HG02943 (cell line): Measurements from ENCODE around the gene HEATR9.
"Not testable (repeated sequence)": the region's sequence is repeated elsewhere in the genome, so short reads cannot be mapped to it uniquely, and the experiment has no call there.

ENCODE experiments used
- ATAC-seq: cut with Tn5 transposase; IDR thresholded peaks from one replicate; pipeline ENCODE4 v1.9.1; 2021; ENCODE audit warnings: mild to moderate bottlenecking, low read depth, moderate library complexity; ENCODE audit not compliant: unreplicated experiment

The HEATR9 gene

GRCh38 chr17:35868737-35869136 lies at the start of gene HEATR9:
HEATR9 (minus strand) TSS chr17:35868891; CDS start chr17:35868742, 149 bp downstream.
- no peak for ATAC-seq

- no peak for ATAC-seq
Measured at GRCh38 chr17:35917519-35918213, 49.0 kb upstream of the HEATR9 start.

- ATAC-seq = no peak
Measured at GRCh38 chr17:35915153-35915964, 46.7 kb upstream of the HEATR9 start.

- ATAC-seq = no peak
Measured at GRCh38 chr17:35914354-35914753, 45.7 kb upstream of the HEATR9 start.

GRCh38 chr17:35913609-35914008 lies 44.9 kb upstream of the HEATR9 start:
- no peak for ATAC-seq

GRCh38 chr17:35912942-35913341 lies 44.3 kb upstream of the HEATR9 start:
- ATAC-seq = no peak

GRCh38 chr17:35912339-35912912 lies 43.7 kb upstream of the HEATR9 start:
- ATAC-seq = no peak

GRCh38 chr17:35909408-35909807 lies 40.7 kb upstream of the HEATR9 start:
- no peak for ATAC-seq

GRCh38 chr17:35907691-35908090 lies 39.0 kb upstream of the HEATR9 start:
- no peak for ATAC-seq

GRCh38 chr17:35906926-35907637 lies 38.4 kb upstream of the HEATR9 start:
- no peak for ATAC-seq

GRCh38 chr17:35906191-35906925 lies 37.7 kb upstream of the HEATR9 start:
- no peak for ATAC-seq

GRCh38 chr17:35903451-35903850 lies 34.8 kb upstream of the HEATR9 start:
- ATAC-seq = no peak

GRCh38 chr17:35901631-35902175 lies 33.0 kb upstream of the HEATR9 start:
- no peak for ATAC-seq

GRCh38 chr17:35900708-35901480 lies 32.2 kb upstream of the HEATR9 start:
- ATAC-seq = no peak

GRCh38 chr17:35900280-35900679 lies 31.6 kb upstream of the HEATR9 start:
- no peak for ATAC-seq

- ATAC-seq = no peak
Measured at GRCh38 chr17:35898283-35899070, 29.8 kb upstream of the HEATR9 start.

GRCh38 chr17:35897772-35898171 lies 29.1 kb upstream of the HEATR9 start:
- ATAC-seq = not testable (repeated sequence)
